Middle frontal gyrus (tissue), 1 donor: ENCODE measurements around the gene CCDC86.

Experiments used
- DNase-seq: peaks from one replicate; pipeline ENCODE4 v3.0.0-alpha.2; 2015; ENCODE audit warnings: low spot score; ENCODE audit errors: extremely low spot score

Gene CCDC86

GRCh38 chr11:60868682-60869450 is 27.0 kb downstream of the CCDC86 start:
- no peak for DNase-seq

- no peak for DNase-seq
Measured at GRCh38 chr11:60869451-60869825, 27.5 kb downstream of the CCDC86 start.

- no peak for DNase-seq
Measured at GRCh38 chr11:60870276-60870675, 28.4 kb downstream of the CCDC86 start.

- DNase-seq: no peak
Measured at GRCh38 chr11:60870733-60871377, 28.9 kb downstream of the CCDC86 start.

- DNase-seq: no peak
Measured at GRCh38 chr11:60871378-60872061, 29.6 kb downstream of the CCDC86 start.

GRCh38 chr11:60872124-60872960 is 30.4 kb downstream of the CCDC86 start:
- DNase-seq: no peak

GRCh38 chr11:60872961-60873524 is 31.1 kb downstream of the CCDC86 start:
- DNase-seq: no peak

- no peak for DNase-seq
Measured at GRCh38 chr11:60873533-60873932, 31.6 kb downstream of the CCDC86 start.

- no peak for DNase-seq
Measured at GRCh38 chr11:60874421-60875365, 32.8 kb downstream of the CCDC86 start.

GRCh38 chr11:60875366-60876167 is 33.7 kb downstream of the CCDC86 start:
- no peak for DNase-seq

GRCh38 chr11:60876168-60876485 is 34.2 kb downstream of the CCDC86 start:
- DNase-seq: no peak

GRCh38 chr11:60878245-60879101 is 36.6 kb downstream of the CCDC86 start:
- no peak for DNase-seq

- no peak for DNase-seq
Measured at GRCh38 chr11:60879104-60879503, 37.2 kb downstream of the CCDC86 start.

GRCh38 chr11:60879971-60880588 is 38.2 kb downstream of the CCDC86 start:
- no peak for DNase-seq

GRCh38 chr11:60880643-60881282 is 38.9 kb downstream of the CCDC86 start:
- no peak for DNase-seq

GRCh38 chr11:60887556-60887955 is 45.6 kb downstream of the CCDC86 start:
- no peak for DNase-seq

- DNase-seq: no peak
Measured at GRCh38 chr11:60889869-60890311, 48.0 kb downstream of the CCDC86 start.
